ENCODE results near the gene DGKB.

- TF ChIP-seq POLR2A (IDR thresholded peaks at IDR 0.05; ENCODE audit: low read depth, low read length) (no peak), POLR2AphosphoS5 (IDR thresholded peaks at IDR 0.05; ENCODE audit: low read depth, low read length) (no peak), TAF1 (IDR thresholded peaks at IDR 0.05; ENCODE audit: low read depth, low read length) (no peak)
Measured at GRCh38 chr7:14288701-14289100, 613.9 kb downstream of the DGKB start.
